Liver (tissue), 9 donors: ENCODE data around the gene GBA3. TPM values are rescaled to one million over a fixed set of nuclear protein-coding genes. Genes with fewer than 3 reads are reported as not detected.

Experiments
- DNase-seq: peaks from one replicate; pipeline ENCODE4 v3.0.0-alpha.2; 2017; ENCODE audit warnings: low spot score
- H3K27ac ChIP-seq, 2 donors: one replicate each; pipeline ENCODE4 v1.7.0; 2013; ENCODE audit warnings: inconsistent platforms in 2 of 2, low read length in 2 of 2, control low read depth in 1 of 2, low read depth in 1 of 2, mild to moderate bottlenecking in 1 of 2
- H3K27me3 ChIP-seq, 4 donors: one replicate each; pipeline versions ENCODE4 v1.6.1 to v1.7.0; 2013; ENCODE audit warnings: low read length in 3 of 4, inconsistent platforms in 1 of 4, mild to moderate bottlenecking in 1 of 4, moderate library complexity in 1 of 4; ENCODE audit not compliant: control insufficient read depth in 4 of 4, insufficient read depth in 4 of 4
- H3K36me3 ChIP-seq, 4 donors: one replicate each; pipeline versions ENCODE4 v1.6.1 to v1.7.0; 2013; ENCODE audit warnings: low read length in 3 of 4, mild to moderate bottlenecking in 3 of 4, low read depth in 1 of 4, moderate library complexity in 1 of 4; ENCODE audit not compliant: control insufficient read depth in 4 of 4, insufficient read depth in 3 of 4
- H3K4me1 ChIP-seq, 4 donors: one replicate each; pipeline versions ENCODE4 v1.6.1 to v1.7.0; 2013; ENCODE audit warnings: low read length in 3 of 4, mild to moderate bottlenecking in 3 of 4, moderate library complexity in 1 of 4; ENCODE audit not compliant: control insufficient read depth in 4 of 4, insufficient read depth in 4 of 4
- H3K4me3 ChIP-seq, 3 donors: one replicate each; pipeline versions ENCODE4 v1.6.1 to v1.7.0; 2013; ENCODE audit warnings: low read length in 3 of 3, control low read depth in 1 of 3, low read depth in 1 of 3, mild to moderate bottlenecking in 1 of 3
- H3K9ac ChIP-seq, 2 donors: one replicate each; pipeline ENCODE4 v1.7.0; 2013; ENCODE audit warnings: low read length in 2 of 2, mild to moderate bottlenecking in 2 of 2, moderate library complexity in 2 of 2, control low read depth in 1 of 2, low read depth in 1 of 2
- H3K9me3 ChIP-seq, 4 donors: one replicate each; pipeline versions ENCODE4 v1.6.1 to v1.7.0; 2013; ENCODE audit warnings: low read length in 3 of 4; ENCODE audit not compliant: control insufficient read depth in 4 of 4
- EGR1 ChIP-seq, 2 donors: IDR thresholded peaks; 2 replicates each; pipeline ENCODE4 v1.6.1; 2016 to 2018; ENCODE audit warnings: antibody characterized with exemption in 2 of 2, low read depth in 2 of 2
- FOXA1 ChIP-seq: IDR thresholded peaks from 2 replicates; pipeline ENCODE4 v1.6.1; 2016; ENCODE audit warnings: antibody characterized with exemption
- FOXA2 ChIP-seq: IDR thresholded peaks from 2 replicates; pipeline ENCODE4 v1.6.1; 2016; ENCODE audit warnings: antibody characterized with exemption
- GABPA ChIP-seq, 2 donors: IDR thresholded peaks in 1 of 2; conservative IDR thresholded peaks in 1 of 2; 2 replicates each; pipeline ENCODE4 v1.6.1; 2016; ENCODE audit warnings: antibody characterized with exemption in 2 of 2, mild to moderate bottlenecking in 1 of 2, moderate library complexity in 1 of 2
- HNF4A ChIP-seq, 2 donors: conservative IDR thresholded peaks; 2 replicates each; pipeline ENCODE4 v1.6.1; 2016; ENCODE audit warnings: antibody characterized with exemption in 2 of 2, mild to moderate bottlenecking in 2 of 2
- HNF4G ChIP-seq: IDR thresholded peaks from 2 replicates; pipeline ENCODE4 v1.6.1; 2016; ENCODE audit warnings: antibody characterized with exemption
- NR2F2 ChIP-seq: IDR thresholded peaks from 2 replicates; pipeline ENCODE4 v1.6.1; 2016; ENCODE audit warnings: antibody characterized with exemption
- RAD21 ChIP-seq, 2 donors: IDR thresholded peaks; 2 replicates each; pipeline ENCODE4 v1.6.1; 2016; ENCODE audit warnings: antibody characterized with exemption in 2 of 2, mild to moderate bottlenecking in 2 of 2
- RXRA ChIP-seq, 2 donors: IDR thresholded peaks; 2 replicates each; pipeline ENCODE4 v1.6.1; 2017 to 2018; ENCODE audit warnings: antibody characterized with exemption in 2 of 2, mild to moderate bottlenecking in 1 of 2
- SP1 ChIP-seq: IDR thresholded peaks from 2 replicates; pipeline ENCODE4 v1.6.1; 2018; ENCODE audit warnings: antibody characterized with exemption, mild to moderate bottlenecking
- TAF1 ChIP-seq: conservative IDR thresholded peaks from 2 replicates; pipeline ENCODE4 v1.6.1; 2016; ENCODE audit warnings: antibody characterized with exemption, mild to moderate bottlenecking
- YY1 ChIP-seq: IDR thresholded peaks from 2 replicates; pipeline ENCODE4 v1.6.1; 2016; ENCODE audit warnings: antibody characterized with exemption, mild to moderate bottlenecking
- WGBS: extraction: QIAGEN DNeasy Blood & Tissue Kit; methylation state at CpG from one replicate; pipeline ENCODE4 v1.1.7; 2013; 5-methylcytosine and 5-hydroxymethylcytosine counted together
- polyA plus RNA-seq, 2 donors: library from polyadenylated mRNA; stranded (reverse) in 1 of 2; unstranded in 1 of 2; fragments of 200-250 nt in 1 of 2; fragments of >200 nt in 1 of 2; fragmentation: Nextera tagmentation in 1 of 2; extraction: Ambion mirVana in 1 of 2; gene quantifications; one replicate each; pipeline versions ENCODE4 v1.2.1 to v1.2.3, GENCODE V29; 2013 to 2015
- total RNA-seq, 2 donors: library from RNA; depleted of rRNA; stranded (reverse); fragments of >200 nt; gene quantifications; one replicate each; pipeline ENCODE4 v1.2.3, GENCODE V29; 2014
- TF ChIP-seq, protein P1 (sequence below): IDR thresholded peaks from 2 replicates; pipeline ENCODE4 v1.6.1; 2016; ENCODE audit warnings: antibody characterized with exemption
- TF ChIP-seq, protein P2 (sequence below): IDR thresholded peaks from 2 replicates; pipeline ENCODE4 v1.6.1; 2016; ENCODE audit warnings: antibody characterized with exemption
- TF ChIP-seq, protein P3 (sequence below): IDR thresholded peaks from 2 replicates; pipeline ENCODE4 v1.6.1; 2016; ENCODE audit warnings: antibody characterized with exemption, mild to moderate bottlenecking
- TF ChIP-seq, protein P4 (sequence below): IDR thresholded peaks from 2 replicates; pipeline ENCODE4 v1.6.1; 2016; ENCODE audit warnings: antibody characterized with exemption
- TF ChIP-seq, protein P5 (sequence below): fragments of 150-350 bp; IDR thresholded peaks from 2 replicates; pipeline ENCODE4 v1.5.1; 2017; ENCODE audit warnings: improper control_type of control experiment, low read depth, low read length; ENCODE audit not compliant: missing input control
- donor health status: healthy.
- donor health status: healthy.
- donor health status: healthy.
- donor health status: healthy.
- donor health status: healthy.

GBA3 gene
- total and polyA plus RNA-seq, 4 donors = 10.6 to 36.7 (median 18.9) TPM

DNA sequence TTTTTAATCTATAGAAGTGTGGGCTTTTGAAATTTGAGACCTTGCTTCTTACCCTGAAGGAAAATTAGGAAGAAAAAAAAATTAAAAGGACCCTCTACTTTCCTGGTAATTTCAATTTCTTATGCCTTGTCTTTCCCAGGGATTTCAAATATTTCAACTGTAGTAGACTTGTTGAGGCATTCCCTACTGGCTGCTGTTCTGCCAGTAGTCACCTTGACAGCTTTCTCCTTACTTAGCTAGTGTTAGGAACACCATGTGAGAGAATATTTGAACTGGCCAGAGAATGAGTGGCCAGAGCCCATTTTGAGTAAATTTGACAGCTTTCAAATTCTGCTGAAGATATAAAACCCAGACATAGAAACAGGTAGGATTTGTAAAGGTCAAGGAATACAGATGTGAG lies 24.0 kb upstream of the GBA3 start:
- Histone ChIP-seq H3K27ac (peak overlapping the region in 1 of 2 donors; percentile 49), H3K4me1 (peaks cover 0 to 5% (median 3%) of the 10 kb centered on the region in 4 donors), H3K36me3 (no peaks in the 10 kb centered on the region), H3K9ac (peak overlapping the region in 1 of 2 donors; percentile 48), H3K9me3 (no peaks in the 10 kb centered on the region), H3K4me3 (no peak overlapping the region), H3K27me3 (no peaks in the 10 kb centered on the region)
- no peak for TF ChIP-seq FOXA2
- no peak for TF ChIP-seq HNF4A (conservative IDR thresholded peaks at IDR 0.05)
- TF ChIP-seq, protein P1, sequence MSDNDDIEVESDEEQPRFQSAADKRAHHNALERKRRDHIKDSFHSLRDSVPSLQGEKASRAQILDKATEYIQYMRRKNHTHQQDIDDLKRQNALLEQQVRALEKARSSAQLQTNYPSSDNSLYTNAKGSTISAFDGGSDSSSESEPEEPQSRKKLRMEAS = no peak
- TF ChIP-seq, protein P2, sequence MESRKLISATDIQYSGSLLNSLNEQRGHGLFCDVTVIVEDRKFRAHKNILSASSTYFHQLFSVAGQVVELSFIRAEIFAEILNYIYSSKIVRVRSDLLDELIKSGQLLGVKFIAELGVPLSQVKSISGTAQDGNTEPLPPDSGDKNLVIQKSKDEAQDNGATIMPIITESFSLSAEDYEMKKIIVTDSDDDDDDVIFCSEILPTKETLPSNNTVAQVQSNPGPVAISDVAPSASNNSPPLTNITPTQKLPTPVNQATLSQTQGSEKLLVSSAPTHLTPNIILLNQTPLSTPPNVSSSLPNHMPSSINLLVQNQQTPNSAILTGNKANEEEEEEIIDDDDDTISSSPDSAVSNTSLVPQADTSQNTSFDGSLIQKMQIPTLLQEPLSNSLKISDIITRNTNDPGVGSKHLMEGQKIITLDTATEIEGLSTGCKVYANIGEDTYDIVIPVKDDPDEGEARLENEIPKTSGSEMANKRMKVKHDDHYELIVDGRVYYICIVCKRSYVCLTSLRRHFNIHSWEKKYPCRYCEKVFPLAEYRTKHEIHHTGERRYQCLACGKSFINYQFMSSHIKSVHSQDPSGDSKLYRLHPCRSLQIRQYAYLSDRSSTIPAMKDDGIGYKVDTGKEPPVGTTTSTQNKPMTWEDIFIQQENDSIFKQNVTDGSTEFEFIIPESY = no peak
- no peak for TF ChIP-seq FOXA1
- TF ChIP-seq, protein P3, sequence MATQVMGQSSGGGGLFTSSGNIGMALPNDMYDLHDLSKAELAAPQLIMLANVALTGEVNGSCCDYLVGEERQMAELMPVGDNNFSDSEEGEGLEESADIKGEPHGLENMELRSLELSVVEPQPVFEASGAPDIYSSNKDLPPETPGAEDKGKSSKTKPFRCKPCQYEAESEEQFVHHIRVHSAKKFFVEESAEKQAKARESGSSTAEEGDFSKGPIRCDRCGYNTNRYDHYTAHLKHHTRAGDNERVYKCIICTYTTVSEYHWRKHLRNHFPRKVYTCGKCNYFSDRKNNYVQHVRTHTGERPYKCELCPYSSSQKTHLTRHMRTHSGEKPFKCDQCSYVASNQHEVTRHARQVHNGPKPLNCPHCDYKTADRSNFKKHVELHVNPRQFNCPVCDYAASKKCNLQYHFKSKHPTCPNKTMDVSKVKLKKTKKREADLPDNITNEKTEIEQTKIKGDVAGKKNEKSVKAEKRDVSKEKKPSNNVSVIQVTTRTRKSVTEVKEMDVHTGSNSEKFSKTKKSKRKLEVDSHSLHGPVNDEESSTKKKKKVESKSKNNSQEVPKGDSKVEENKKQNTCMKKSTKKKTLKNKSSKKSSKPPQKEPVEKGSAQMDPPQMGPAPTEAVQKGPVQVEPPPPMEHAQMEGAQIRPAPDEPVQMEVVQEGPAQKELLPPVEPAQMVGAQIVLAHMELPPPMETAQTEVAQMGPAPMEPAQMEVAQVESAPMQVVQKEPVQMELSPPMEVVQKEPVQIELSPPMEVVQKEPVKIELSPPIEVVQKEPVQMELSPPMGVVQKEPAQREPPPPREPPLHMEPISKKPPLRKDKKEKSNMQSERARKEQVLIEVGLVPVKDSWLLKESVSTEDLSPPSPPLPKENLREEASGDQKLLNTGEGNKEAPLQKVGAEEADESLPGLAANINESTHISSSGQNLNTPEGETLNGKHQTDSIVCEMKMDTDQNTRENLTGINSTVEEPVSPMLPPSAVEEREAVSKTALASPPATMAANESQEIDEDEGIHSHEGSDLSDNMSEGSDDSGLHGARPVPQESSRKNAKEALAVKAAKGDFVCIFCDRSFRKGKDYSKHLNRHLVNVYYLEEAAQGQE = no peak
- no peak for TF ChIP-seq RAD21 (IDR thresholded peaks at IDR 0.05)
- no peak for TF ChIP-seq YY1
- TF ChIP-seq SP1 = no peak
- TF ChIP-seq RXRA (IDR thresholded peaks at IDR 0.05) = no peak
- no peak for TF ChIP-seq EGR1 (IDR thresholded peaks at IDR 0.05; ENCODE audit: low read depth in 2 of 2)
- no peak for TF ChIP-seq GABPA (IDR thresholded peaks at IDR 0.05 in 1 of 2, conservative IDR thresholded peaks at IDR 0.05 in 1 of 2)
- TF ChIP-seq, protein P4, sequence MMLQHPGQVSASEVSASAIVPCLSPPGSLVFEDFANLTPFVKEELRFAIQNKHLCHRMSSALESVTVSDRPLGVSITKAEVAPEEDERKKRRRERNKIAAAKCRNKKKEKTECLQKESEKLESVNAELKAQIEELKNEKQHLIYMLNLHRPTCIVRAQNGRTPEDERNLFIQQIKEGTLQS = no peak
- TF ChIP-seq, protein P5, sequence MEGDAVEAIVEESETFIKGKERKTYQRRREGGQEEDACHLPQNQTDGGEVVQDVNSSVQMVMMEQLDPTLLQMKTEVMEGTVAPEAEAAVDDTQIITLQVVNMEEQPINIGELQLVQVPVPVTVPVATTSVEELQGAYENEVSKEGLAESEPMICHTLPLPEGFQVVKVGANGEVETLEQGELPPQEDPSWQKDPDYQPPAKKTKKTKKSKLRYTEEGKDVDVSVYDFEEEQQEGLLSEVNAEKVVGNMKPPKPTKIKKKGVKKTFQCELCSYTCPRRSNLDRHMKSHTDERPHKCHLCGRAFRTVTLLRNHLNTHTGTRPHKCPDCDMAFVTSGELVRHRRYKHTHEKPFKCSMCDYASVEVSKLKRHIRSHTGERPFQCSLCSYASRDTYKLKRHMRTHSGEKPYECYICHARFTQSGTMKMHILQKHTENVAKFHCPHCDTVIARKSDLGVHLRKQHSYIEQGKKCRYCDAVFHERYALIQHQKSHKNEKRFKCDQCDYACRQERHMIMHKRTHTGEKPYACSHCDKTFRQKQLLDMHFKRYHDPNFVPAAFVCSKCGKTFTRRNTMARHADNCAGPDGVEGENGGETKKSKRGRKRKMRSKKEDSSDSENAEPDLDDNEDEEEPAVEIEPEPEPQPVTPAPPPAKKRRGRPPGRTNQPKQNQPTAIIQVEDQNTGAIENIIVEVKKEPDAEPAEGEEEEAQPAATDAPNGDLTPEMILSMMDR = no peak
- no peak for TF ChIP-seq TAF1
- TF ChIP-seq HNF4G = no peak
- no peak for DNase-seq

DNA sequence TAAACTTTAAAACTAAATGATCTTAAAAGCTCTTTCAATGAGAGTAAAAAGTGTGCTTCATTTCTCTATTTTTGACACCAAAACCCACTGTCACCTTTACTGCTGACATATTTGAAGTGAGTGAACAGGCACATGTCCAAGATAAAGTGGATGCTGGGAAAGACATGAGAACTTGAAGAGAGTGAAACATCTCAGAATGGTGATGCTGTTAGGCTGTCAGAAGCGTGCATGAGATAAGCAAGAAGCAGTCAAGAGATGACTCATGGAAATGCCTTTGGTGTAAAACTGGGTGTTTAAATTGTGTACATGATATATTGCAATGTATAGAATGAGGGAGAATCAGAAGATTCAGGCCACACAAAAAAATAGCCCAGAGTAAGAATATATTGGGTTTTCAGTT lies 21.8 kb upstream of the GBA3 start:
- Histone ChIP-seq H3K9me3 (no peaks in the 10 kb centered on the region), H3K4me3 (no peak overlapping the region), H3K36me3 (no peaks in the 10 kb centered on the region), H3K4me1 (peaks cover 0 to 5% (median 3%) of the 10 kb centered on the region in 4 donors), H3K9ac (no peak overlapping the region), H3K27ac (no peak overlapping the region), H3K27me3 (no peaks in the 10 kb centered on the region)
- no peak for DNase-seq
- WGBS = 44% methylated on average over 1 of the region's 1 CpG
- TF ChIP-seq, protein P1 = no peak
- TF ChIP-seq, protein P2 = no peak
- TF ChIP-seq GABPA (IDR thresholded peaks at IDR 0.05 in 1 of 2, conservative IDR thresholded peaks at IDR 0.05 in 1 of 2) (no peak), TAF1 (no peak), HNF4G (no peak), RAD21 (IDR thresholded peaks at IDR 0.05) (no peak), NR2F2 (no peak), FOXA2 (no peak), HNF4A (conservative IDR thresholded peaks at IDR 0.05) (no peak), EGR1 (IDR thresholded peaks at IDR 0.05; ENCODE audit: low read depth in 2 of 2) (no peak), SP1 (no peak)
- TF ChIP-seq, protein P4 = no peak
- TF ChIP-seq, protein P5 = no peak
